GM23338 (cell line): ENCODE results near the gene IL21. TPM values are rescaled to one million over a fixed set of nuclear protein-coding genes. Genes with fewer than 3 reads are reported as not detected.

ENCODE experiments used
- ATAC-seq: fragments of 200-7000 bp; cut with Tn5 transposase; 3 replicates; pipeline ENCODE4 v1.9.1; 2020
- DNase-seq: peaks from one replicate; pipeline ENCODE4 v3.0.0-alpha.2; 2015; ENCODE audit warnings: low spot score
- H2AFZ ChIP-seq: fragments of 200-600 bp; sonication (generic); 2 replicates; pipeline ENCODE4 v1.8.0; 2016; ENCODE audit warnings: antibody characterized with exemption, mild to moderate bottlenecking, moderate library complexity
- H3F3A ChIP-seq: fragments of 200-600 bp; sonication (generic); replicated peaks from 2 replicates; pipeline ENCODE4 v1.8.0; 2017; ENCODE audit warnings: antibody characterized with exemption, mixed run types, low read depth
- H3K27ac ChIP-seq: fragments of 200-600 bp; sonication (generic); 2 replicates; pipeline ENCODE4 v1.6.1; 2016; ENCODE audit warnings: low read depth
- H3K27me3 ChIP-seq: fragments of 200-600 bp; sonication (generic); 2 replicates; pipeline ENCODE4 v1.8.0; 2016; ENCODE audit warnings: mild to moderate bottlenecking, mixed run types, moderate library complexity; ENCODE audit not compliant: insufficient read depth
- H3K36me3 ChIP-seq: fragments of 200-600 bp; sonication (generic); 2 replicates; pipeline ENCODE4 v1.8.0; 2016; ENCODE audit warnings: mild to moderate bottlenecking; ENCODE audit not compliant: insufficient read depth
- H3K4me1 ChIP-seq: fragments of 200-600 bp; sonication (generic); 2 replicates; pipeline ENCODE4 v1.8.0; 2016; ENCODE audit warnings: mild to moderate bottlenecking, moderate library complexity; ENCODE audit not compliant: insufficient read depth
- H3K4me2 ChIP-seq: fragments of 200-600 bp; sonication (generic); 2 replicates; pipeline ENCODE4 v1.7.1; 2017; ENCODE audit warnings: mixed run types
- H3K4me3 ChIP-seq: fragments of 200-600 bp; sonication (generic); 2 replicates; pipeline ENCODE4 v1.6.1; 2016; ENCODE audit warnings: mixed run types
- H3K79me2 ChIP-seq: fragments of 200-600 bp; sonication (generic); replicated peaks from 2 replicates; pipeline ENCODE4 v1.8.0; 2017; ENCODE audit warnings: mild to moderate bottlenecking; ENCODE audit not compliant: insufficient read depth
- H3K9me2 ChIP-seq: fragments of 200-600 bp; sonication (generic); 2 replicates; pipeline ENCODE4 v1.8.0; 2017; ENCODE audit not compliant: insufficient read depth
- H4K20me1 ChIP-seq: fragments of 200-600 bp; sonication (generic); replicated peaks from 2 replicates; pipeline ENCODE4 v1.8.0; 2017; ENCODE audit warnings: mild to moderate bottlenecking; ENCODE audit not compliant: insufficient read depth
- H3K27ac Mint-ChIP-seq: 2 replicates; pipeline ENCODE4 v1.8.0; 2020; ENCODE audit warnings: inconsistent platforms, mild to moderate bottlenecking, moderate library complexity, mixed read lengths
- H3K27me3 Mint-ChIP-seq: 3 replicates; pipeline ENCODE4 v1.8.0; 2022; ENCODE audit warnings: low read depth, mild to moderate bottlenecking, moderate library complexity, mixed read lengths, inconsistent platforms; ENCODE audit not compliant: insufficient read depth, poor library complexity
- H3K36me3 Mint-ChIP-seq: 3 replicates; pipeline ENCODE4 v1.8.0; 2021; ENCODE audit warnings: low read depth, mild to moderate bottlenecking, inconsistent platforms, moderate library complexity, mixed read lengths
- H3K4me1 Mint-ChIP-seq: 3 replicates; pipeline ENCODE4 v1.8.0; 2020; ENCODE audit warnings: mild to moderate bottlenecking, inconsistent platforms, mixed read lengths
- H3K4me3 Mint-ChIP-seq: 3 replicates; pipeline ENCODE4 v1.8.0; 2021; ENCODE audit warnings: moderate library complexity, mild to moderate bottlenecking, inconsistent platforms, mixed read lengths
- H3K9me3 Mint-ChIP-seq: 3 replicates; pipeline ENCODE4 v1.8.0; 2020; ENCODE audit warnings: moderate library complexity, mild to moderate bottlenecking, inconsistent platforms, mixed read lengths
- CREB1 ChIP-seq: fragments of 250-450 bp; sonication (Bioruptor Pico); IDR thresholded peaks from 2 replicates; pipeline ENCODE4 v1.5.0; 2020; ENCODE audit warnings: low read depth, mild to moderate bottlenecking, moderate library complexity
- CTCF ChIP-seq, 2 experiments: fragments of 200-600 bp in 1 of 2; sonication (generic) in 1 of 2; conservative IDR thresholded peaks; 2 replicates each; pipeline versions ENCODE4 v1.5.1 to v1.6.1; 2016 to 2017; ENCODE audit warnings: antibody characterized with exemption in 2 of 2, low read depth in 2 of 2, mild to moderate bottlenecking in 2 of 2, moderate library complexity in 1 of 2
- EZH2 ChIP-seq: fragments of 200-600 bp; sonication (generic); IDR thresholded peaks from one replicate; pipeline ENCODE4 v1.8.0; 2017; ENCODE audit warnings: antibody characterized with exemption, mild to moderate bottlenecking, low read depth; ENCODE audit not compliant: unreplicated experiment
- EZH2phosphoT487 ChIP-seq: fragments of 200-600 bp; sonication (generic); IDR thresholded peaks from one replicate; pipeline ENCODE4 v1.8.1; 2018; ENCODE audit warnings: antibody characterized with exemption; ENCODE audit not compliant: unreplicated experiment
- NANOG ChIP-seq: IDR thresholded peaks from 2 replicates; pipeline ENCODE4 v1.6.1; 2016; ENCODE audit warnings: antibody characterized with exemption, borderline replicate concordance
- ZNF114 ChIP-seq: fragments of 250-450 bp; sonication (Bioruptor Pico); IDR thresholded peaks from 2 replicates; pipeline ENCODE4 v1.5.0; 2020; ENCODE audit warnings: mild to moderate bottlenecking, moderate library complexity
- ZNF331 ChIP-seq: fragments of 250-450 bp; sonication (Bioruptor Pico); IDR thresholded peaks from 2 replicates; pipeline ENCODE4 v1.5.0; 2020; ENCODE audit warnings: low read depth, mild to moderate bottlenecking, moderate library complexity
- ZNF462 ChIP-seq: fragments of 250-450 bp; sonication (Bioruptor Pico); IDR thresholded peaks from 2 replicates; pipeline ENCODE4 v1.5.0; 2020; ENCODE audit warnings: mild to moderate bottlenecking, moderate library complexity
- polyA plus RNA-seq: library from polyadenylated mRNA; unstranded; fragments of >200 nt; fragmentation: Nextera tagmentation; extraction: Ambion mirVana; gene quantifications from 2 replicates; pipeline ENCODE4 v1.2.1, GENCODE V29; 2016
- total RNA-seq: library from RNA; depleted of rRNA; stranded (reverse); fragments of >200 nt; shearing (Covaris generic); gene quantifications from 2 replicates; pipeline ENCODE4 v1.2.3, GENCODE V29; 2014

The IL21 gene
- total and polyA plus RNA-seq, 2 experiments from 2014 or later = not detected

GRCh38 chr4:122636697-122637096 is 15.8 kb upstream of the IL21 start (continued):
- TF ChIP-seq ZNF462 (CRISPR knock-in tag) (no peak), CREB1 (CRISPR knock-in tag) (no peak), ZNF114 (CRISPR knock-in tag) (no peak), EZH2 (no peak), CTCF (conservative IDR thresholded peaks at IDR 0.05; ENCODE audit: low read depth in 2 of 2) (no peak), ZNF331 (CRISPR knock-in tag) (no peak)

DNA sequence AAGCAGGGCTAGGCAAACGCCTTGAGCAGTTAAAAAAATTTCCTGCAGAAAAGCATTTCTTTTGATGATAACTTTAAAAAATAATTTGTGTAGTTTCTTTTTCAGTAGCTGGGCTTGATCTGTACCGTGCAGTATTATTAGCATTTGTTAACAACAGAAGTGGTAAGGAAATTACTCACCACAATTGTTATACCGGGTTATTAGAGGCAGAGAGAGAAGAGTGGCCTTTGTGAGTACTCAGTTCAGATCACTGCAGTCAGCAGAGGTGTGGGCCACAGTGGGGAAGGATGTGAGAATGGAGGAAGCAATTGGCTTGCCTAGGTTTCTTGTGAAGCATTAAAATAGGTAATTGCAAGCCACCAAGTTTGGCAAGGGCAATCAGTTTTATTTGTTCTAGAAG is 14.3 kb upstream of the IL21 start:
- H3K9me2 ChIP-seq = peaks cover under 1% of the 10 kb centered on the region; the same call in 1 of the 2 replicates
- no peaks in the 10 kb centered on the region for H4K20me1 ChIP-seq
- Mint-ChIP-seq H3K27me3 (peaks cover 3% of the 10 kb centered on the region), H3K4me3 (no peak overlapping the region), H3K4me1 (peaks cover 9% of the 10 kb centered on the region), H3K36me3 (no peaks in the 10 kb centered on the region), H3K9me3 (no peaks in the 10 kb centered on the region), H3K27ac (no peak overlapping the region)
- H3K36me3 ChIP-seq = no peaks in the 10 kb centered on the region
- ATAC-seq (peak; percentile 37; the same call in 2 of the 3 replicates), DNase-seq (no peak)
- H2AFZ ChIP-seq = peak overlapping the region; percentile 44; the same call in 1 of the 2 replicates
- H3K4me3 ChIP-seq = no peak overlapping the region
- no peaks in the 10 kb centered on the region for H3F3A ChIP-seq
- no peaks in the 10 kb centered on the region for H3K79me2 ChIP-seq
- H3K4me2 ChIP-seq = no peak overlapping the region
- no peaks in the 10 kb centered on the region for H3K27me3 ChIP-seq
- no peak overlapping the region for H3K27ac ChIP-seq
- H3K4me1 ChIP-seq = peaks cover 13% of the 10 kb centered on the region
- no peak for TF ChIP-seq CREB1 (CRISPR knock-in tag)
- no peak for TF ChIP-seq ZNF462 (CRISPR knock-in tag)
- no peak for TF ChIP-seq NANOG
- TF ChIP-seq EZH2phosphoT487 = no peak
